ENCODE data around the gene IST1.

DNA sequence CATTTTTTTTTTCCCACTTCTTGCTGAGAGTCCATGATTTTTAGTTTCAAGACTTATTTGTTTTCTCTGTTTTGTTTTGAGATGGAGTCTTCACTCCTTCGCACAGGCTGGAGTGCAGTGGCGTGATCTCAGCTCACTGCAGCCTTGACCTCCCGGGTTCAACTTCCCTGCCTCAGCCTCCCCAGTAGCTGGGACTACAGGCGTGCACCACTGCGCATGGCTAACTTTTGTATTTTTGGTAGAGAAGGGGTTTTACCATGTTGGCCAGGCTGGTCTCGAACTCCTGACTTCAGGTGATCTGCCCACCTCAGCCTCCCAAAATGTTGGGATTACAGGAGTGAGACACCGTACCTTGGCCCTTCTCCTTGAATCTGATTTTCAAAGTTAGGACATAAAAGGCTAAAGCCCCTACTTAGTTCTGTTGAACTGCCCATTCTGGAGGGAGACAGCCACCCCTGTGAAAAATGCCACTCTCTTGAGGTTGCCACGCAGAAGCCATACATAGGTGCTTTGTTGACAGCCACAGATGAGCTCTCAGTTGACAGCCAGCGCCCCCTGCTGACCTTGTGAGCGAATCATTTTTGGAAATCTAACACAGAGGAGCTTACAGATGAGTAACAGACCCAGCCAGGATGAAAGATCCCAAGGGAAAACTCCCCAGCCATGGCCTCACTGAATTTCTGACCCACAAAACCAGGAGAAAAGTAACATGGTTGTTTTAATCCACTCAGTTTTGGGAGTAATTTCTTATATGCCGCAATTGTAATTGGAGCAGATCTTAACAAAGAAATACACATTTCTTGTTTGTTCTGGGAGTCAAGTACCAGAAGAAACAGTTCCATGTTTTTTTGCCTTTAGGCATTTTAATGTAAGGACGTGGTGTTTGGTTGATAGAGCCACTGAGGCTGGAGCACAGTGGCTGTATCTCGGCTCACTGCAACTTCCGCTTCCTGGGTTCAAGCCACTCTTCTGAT is 66.0 kb downstream of the IST1 start:
- TF ChIP-seq EZH2 (IDR thresholded peaks at IDR 0.05; ENCODE audit: insufficient read depth, poor library complexity, severe bottlenecking) (no peak), EZH2phosphoT487 (IDR thresholded peaks at IDR 0.05; ENCODE audit: insufficient read depth, low read depth) (no peak)
